ENCODE data around the gene TTC24. TPM values are rescaled to one million over a fixed set of nuclear protein-coding genes. Genes with fewer than 3 reads are reported as not detected.
"Not testable (repeated sequence)": the region's sequence is repeated elsewhere in the genome, so short reads cannot be mapped to it uniquely, and the experiment has no call there.

Gene TTC24
- total RNA-seq, 1 donor from 2014 or later, result not detected

GRCh38 chr1:156607344-156607743 is 27.8 kb downstream of the TTC24 start:
- not testable (repeated sequence) for DNase-seq (ENCODE audit: low spot score)

- no peak for DNase-seq (ENCODE audit: low spot score)
Measured at GRCh38 chr1:156608036-156608674, 28.6 kb downstream of the TTC24 start.

- no peak for DNase-seq (ENCODE audit: low spot score)
Measured at GRCh38 chr1:156608981-156609380, 29.5 kb downstream of the TTC24 start.

- DNase-seq (ENCODE audit: low spot score), result not testable (repeated sequence)
Measured at GRCh38 chr1:156610072-156610471, 30.5 kb downstream of the TTC24 start.

- no peak for DNase-seq (ENCODE audit: low spot score)
Measured at GRCh38 chr1:156612666-156613065, 33.1 kb downstream of the TTC24 start.

GRCh38 chr1:156615946-156616345 is 36.4 kb downstream of the TTC24 start:
- DNase-seq (ENCODE audit: low spot score), result no peak

- DNase-seq (ENCODE audit: low spot score), result no peak
Measured at GRCh38 chr1:156616463-156616862, 36.9 kb downstream of the TTC24 start.

- DNase-seq (ENCODE audit: low spot score), result no peak
Measured at GRCh38 chr1:156618853-156619581, 39.5 kb downstream of the TTC24 start, which contains the start of gene HAPLN2. HAPLN2 (plus strand) TSS chr1:156619415; CDS start chr1:156623491, 4,076 bp downstream.

GRCh38 chr1:156619582-156619955 is 40.0 kb downstream of the TTC24 start:
- DNase-seq (ENCODE audit: low spot score), result no peak

- no peak for DNase-seq (ENCODE audit: low spot score)
Measured at GRCh38 chr1:156622581-156623297, 43.2 kb downstream of the TTC24 start.

GRCh38 chr1:156623946-156624813 is 44.7 kb downstream of the TTC24 start:
- DNase-seq (ENCODE audit: low spot score), result no peak

- DNase-seq (ENCODE audit: low spot score), result no peak
Measured at GRCh38 chr1:156624814-156625435, 45.4 kb downstream of the TTC24 start.

- DNase-seq (ENCODE audit: low spot score), result no peak
Measured at GRCh38 chr1:156625436-156626078, 46.0 kb downstream of the TTC24 start.

GRCh38 chr1:156626079-156626438 is 46.5 kb downstream of the TTC24 start:
- no peak for DNase-seq (ENCODE audit: low spot score)

- no peak for DNase-seq (ENCODE audit: low spot score)
Measured at GRCh38 chr1:156627313-156627880, 47.9 kb downstream of the TTC24 start.

GRCh38 chr1:156629823-156630449 is 50.4 kb downstream of the TTC24 start:
- no peak for DNase-seq (ENCODE audit: low spot score)

- DNase-seq (ENCODE audit: low spot score), result not testable (repeated sequence)
Measured at GRCh38 chr1:156631152-156631551, 51.6 kb downstream of the TTC24 start.

- no peak for DNase-seq (ENCODE audit: low spot score)
Measured at GRCh38 chr1:156632355-156632754, 52.8 kb downstream of the TTC24 start.

Measured in mesenteric fat pad (tissue), 1 donor.